Umbilical cord (tissue), 2 donors: ENCODE results near the gene CDC34. TPM values are rescaled to one million over a fixed set of nuclear protein-coding genes. Genes with fewer than 3 reads are reported as not detected.
A peak's percentile ranks its signal among the peaks of the same experiment; 100 is the strongest.

Experiments used
- DNase-seq: peaks from one replicate; pipeline ENCODE4 v3.0.0-alpha.2; 2015; ENCODE audit warnings: low spot score
- total RNA-seq: library from RNA; depleted of rRNA; stranded (reverse); fragments of >200 nt; gene quantifications from one replicate; pipeline ENCODE4 v1.2.3, GENCODE V29; 2014; ENCODE audit warnings: low replicate concordance; ENCODE audit not compliant: insufficient read depth

The CDC34 gene
- total RNA-seq, 1 donor from 2014 or later = 74.9 TPM

DNA sequence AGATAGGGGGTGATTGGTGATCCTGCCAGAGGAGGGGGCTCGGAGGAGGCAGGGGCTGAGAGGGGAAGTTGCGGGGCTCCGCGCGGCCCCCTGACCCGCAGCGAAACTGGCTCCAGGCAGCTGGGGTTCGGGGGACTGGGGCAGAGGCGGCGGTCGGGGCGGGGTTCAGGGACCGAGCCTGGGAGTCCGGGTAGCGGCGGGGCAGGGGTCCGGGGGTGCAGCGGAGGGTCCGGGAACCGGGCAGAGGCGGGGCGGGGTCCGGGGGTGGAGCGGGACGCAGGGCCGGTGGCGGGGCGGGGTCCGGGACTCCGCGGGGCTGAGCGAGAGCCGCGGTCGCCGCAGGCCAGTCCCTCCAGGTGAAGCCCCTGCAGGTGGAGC, 34.1 kb upstream of the CDC34 start:
- DNase-seq = no peak

DNA sequence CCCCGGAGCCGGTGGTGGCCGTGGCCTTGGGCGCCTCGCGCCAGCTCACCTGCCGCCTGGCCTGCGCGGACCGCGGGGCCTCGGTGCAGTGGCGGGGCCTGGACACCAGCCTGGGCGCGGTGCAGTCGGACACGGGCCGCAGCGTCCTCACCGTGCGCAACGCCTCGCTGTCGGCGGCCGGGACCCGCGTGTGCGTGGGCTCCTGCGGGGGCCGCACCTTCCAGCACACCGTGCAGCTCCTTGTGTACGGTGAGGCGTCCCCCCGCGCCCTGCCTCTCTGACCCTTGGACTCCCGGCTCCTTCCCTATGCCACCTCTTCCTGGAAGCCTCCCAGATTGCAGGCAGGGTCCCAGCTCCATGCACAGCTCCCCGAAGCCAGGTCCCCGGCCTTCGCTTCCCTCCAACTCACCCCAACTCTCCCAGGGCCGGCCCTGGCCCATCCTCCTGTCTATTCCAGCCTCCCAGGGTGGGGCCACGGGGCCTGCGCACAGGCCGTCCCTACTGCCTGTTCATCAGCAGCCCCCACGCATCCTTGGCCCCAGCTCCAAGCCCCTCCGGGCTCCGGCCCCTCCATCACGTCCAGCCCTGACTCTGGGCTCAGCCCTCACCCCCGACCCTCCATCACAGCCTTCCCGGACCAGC, 33.6 kb upstream of the CDC34 start:
- DNase-seq = no peak

DNA sequence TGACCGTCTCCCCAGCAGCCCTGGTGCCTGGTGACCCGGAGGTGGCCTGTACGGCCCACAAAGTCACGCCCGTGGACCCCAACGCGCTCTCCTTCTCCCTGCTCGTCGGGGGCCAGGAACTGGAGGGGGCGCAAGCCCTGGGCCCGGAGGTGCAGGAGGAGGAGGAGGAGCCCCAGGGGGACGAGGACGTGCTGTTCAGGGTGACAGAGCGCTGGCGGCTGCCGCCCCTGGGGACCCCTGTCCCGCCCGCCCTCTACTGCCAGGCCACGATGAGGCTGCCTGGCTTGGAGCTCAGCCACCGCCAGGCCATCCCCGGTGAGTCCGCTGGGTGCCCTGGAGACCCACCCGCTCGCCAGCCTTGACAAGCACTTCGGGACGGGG, 33.1 kb upstream of the CDC34 start:
- no peak for DNase-seq

DNA sequence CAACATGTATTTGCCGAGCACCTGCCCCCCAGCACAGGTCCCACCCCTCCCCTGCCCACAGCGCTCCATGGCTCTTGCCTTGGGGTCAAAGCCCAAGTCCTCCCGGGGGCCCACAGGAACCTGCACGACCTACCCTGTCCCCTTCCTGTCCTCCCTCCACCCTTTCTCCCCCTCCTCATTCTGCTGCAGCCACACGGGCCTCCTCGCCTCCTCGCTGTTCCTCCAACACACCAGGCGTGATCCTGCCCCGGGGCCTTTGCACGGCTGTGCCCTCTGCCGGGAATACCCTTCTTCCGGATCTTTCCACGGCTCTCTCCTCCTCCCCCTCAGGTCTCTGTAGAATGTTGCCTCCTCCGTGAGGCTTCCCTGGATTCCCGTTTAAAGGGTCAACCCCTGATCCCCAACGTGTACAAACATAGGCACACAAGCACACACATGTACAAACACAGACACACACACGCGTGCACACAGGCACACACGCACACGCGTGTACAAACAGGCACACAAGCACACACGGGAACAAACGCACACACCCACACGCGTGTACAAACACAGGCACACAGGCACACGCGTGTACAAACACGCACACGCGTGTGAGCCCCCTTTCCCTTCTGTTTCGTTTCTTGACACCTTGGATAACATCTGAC, 32.5 kb upstream of the CDC34 start:
- DNase-seq = no peak

DNA sequence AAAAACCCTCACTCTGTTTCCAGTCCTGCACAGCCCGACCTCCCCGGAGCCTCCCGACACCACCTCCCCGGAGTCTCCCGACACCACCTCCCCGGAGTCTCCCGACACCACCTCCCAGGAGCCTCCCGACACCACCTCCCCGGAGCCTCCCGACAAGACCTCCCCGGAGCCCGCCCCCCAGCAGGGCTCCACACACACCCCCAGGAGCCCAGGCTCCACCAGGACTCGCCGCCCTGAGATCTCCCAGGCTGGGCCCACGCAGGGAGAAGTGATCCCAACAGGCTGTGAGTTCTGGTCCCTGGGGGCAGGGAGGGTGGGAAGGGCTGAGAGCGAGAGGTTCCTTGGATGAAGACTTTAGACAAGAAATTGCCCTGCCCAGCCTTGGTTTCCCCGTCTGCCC, 29.9 kb upstream of the CDC34 start:
- no peak for DNase-seq

DNA sequence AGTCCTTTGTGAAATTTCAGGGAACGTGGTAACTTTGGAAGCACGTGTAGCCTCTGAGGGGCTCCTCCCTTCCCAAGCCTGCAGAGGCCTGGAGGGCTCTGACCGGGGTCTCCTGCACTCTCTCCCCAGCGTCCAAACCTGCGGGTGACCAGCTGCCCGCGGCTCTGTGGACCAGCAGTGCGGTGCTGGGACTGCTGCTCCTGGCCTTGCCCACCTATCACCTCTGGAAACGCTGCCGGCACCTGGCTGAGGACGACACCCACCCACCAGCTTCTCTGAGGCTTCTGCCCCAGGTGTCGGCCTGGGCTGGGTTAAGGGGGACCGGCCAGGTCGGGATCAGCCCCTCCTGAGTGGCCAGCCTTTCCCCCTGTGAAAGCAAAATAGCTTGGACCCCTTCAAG, 26.9 kb upstream of the CDC34 start:
- DNase-seq = no peak

DNA sequence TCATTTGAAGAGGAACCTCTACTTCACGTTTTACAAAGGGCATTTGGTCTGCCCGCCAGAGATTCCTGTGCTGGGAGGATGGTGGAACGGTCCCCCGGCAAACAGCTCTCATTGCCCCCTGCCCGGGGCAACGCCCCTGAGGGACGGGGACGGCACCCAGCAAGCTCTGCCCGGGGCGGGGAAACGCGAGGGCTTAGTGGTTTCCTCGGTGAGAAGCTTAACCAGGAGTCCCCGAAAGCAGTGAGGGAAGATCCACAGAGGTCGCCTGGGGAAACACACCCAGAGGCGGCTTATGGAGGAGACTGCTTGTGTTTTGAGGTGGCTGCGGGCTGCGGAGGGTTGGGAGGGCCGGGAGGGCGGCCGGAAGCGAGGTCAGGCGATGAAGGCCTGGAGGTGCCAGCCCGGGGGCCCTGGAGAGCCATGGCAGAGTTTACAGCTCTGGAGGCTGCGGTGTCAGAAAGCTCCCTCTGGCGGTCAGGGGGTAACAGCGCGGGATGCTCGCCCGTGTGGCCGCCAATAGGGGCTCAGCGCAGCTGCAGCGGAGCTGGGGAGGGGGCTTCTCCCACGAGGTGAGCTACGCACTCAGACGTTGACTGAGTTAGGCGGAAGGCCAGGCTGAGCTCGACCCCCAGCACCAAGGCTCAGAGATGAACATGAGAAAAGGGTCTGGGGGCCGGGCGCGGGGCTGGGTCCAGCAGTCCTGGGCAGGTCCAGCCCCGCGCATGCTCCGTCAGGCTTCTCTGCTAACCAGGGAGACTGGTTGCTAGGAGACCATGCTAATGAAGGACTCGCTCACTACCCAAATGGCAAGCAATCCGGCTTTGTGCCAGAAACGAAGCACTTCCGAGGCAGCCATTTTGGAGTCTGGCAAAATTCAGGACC, 24.9 kb upstream of the CDC34 start:
- peak; percentile 100 for DNase-seq

DNA sequence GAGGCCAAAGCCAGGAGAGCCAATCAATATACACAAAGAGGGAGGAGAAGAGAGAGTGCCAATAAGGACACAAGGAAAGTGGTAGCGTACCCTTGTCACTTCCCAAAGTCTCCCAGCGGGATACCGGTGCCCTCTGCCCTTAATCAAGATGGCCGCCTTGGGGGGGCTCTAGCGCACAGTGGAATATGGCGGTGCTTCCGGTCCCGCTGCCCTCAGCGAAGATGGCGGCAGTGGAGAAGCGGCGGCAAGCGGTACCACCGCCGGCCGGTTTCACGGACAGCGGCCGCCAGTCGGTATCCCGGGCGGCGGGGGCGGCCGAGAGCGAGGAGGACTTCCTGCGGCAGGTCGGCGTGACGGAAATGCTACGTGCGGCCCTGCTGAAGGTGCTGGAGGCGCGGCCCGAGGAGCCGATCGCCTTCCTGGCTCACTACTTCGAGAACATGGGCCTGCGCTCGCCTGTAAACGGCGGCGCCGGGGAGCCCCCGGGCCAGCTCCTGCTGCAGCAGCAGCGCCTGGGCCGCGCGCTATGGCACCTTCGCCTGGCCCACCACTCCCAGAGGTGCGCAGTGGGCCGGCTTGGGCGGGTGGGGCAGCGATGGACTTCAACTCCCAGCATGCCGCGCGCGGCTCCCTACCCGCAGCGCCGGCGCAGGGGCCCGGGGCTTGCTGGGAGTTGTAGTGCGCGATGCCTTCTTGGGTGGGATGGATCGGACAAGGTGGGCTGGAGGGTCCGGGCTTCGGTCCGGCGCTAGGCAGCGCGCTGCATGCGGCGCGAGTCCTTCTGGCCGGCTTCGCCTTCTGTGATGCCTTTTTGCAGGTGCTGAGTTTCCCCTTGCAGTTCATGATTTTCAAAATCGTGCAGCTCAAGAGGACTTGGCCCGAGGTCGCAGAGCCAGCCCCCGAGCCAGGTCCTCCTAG, 24.0 kb upstream of the CDC34 start, which contains the start of gene TPGS1:
TPGS1 (plus strand) TSS at position 212 of the 918 bp plus-strand sequence; CDS start at position 222, 10 bp downstream.
- peak; percentile 85 for DNase-seq

DNA sequence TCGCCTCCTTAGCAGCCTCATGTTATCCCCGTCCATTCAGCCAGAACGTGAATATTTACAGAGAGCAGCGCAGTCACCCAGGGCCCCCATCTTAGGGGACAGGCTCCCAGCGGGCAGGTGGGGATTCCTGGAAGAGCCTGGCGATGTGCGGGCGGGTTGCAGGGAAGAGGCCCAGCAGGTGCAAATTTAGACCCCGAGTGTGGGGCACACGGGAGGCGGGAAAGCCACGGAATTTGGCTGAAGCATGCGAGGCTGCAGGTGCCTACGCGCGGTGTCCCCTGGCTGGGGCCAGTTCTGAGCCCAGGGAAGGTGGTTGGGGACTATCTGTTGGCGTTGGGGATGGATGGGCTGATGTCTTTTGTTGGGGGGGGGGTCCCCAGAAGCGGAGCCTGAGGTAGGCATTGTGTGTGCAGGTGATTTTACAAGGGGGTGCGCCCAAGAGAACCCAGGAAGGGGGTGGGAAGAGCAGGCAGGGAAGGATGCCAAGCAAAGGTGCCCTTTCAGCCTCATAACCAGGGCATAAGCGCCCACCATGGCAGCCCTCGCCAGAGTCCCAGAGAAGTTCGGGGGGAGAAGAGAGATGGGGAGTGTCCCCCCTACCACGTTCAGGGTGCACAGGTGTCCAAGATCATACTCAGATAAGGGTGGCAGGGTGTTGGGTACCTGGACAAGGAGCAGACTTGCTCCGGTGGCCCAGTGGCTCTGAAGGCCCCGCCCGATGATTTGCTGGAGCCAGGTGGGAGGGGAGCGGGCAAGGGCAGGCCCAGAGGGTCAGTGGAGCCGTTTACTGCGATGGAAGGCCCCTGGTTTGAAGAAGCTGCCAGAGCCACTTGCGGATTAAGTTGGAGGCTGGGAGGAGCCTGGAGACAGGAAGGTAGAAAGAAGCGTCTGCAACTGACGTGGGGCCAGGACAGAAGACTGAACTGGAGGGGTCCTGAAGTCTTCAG, 23.1 kb upstream of the CDC34 start:
- no peak for DNase-seq

DNA sequence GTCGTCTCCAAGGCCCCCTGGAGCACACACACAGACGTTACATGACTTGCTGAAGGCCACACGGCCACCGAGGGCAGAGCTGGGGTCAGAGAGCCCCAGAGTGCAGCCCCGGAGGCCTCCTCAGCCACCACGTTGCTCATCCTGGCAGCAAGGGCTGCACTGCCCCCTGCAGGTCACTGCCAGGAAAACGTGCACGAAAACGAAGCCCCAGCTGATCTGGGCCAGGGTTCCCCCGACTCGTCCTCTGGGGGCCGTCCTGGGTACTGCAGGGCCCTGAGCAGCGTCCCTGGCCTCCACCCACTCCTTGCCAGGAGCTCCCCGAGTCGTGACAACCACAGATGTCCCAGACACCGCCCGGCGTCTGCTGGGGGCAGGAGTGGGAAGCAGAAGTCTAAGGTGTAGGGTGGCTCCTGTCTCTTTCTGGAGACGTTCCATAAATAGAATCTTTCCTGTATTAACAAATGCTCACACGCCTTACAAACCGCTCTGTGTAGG, 20.9 kb upstream of the CDC34 start:
- DNase-seq = peak; percentile 86

DNA sequence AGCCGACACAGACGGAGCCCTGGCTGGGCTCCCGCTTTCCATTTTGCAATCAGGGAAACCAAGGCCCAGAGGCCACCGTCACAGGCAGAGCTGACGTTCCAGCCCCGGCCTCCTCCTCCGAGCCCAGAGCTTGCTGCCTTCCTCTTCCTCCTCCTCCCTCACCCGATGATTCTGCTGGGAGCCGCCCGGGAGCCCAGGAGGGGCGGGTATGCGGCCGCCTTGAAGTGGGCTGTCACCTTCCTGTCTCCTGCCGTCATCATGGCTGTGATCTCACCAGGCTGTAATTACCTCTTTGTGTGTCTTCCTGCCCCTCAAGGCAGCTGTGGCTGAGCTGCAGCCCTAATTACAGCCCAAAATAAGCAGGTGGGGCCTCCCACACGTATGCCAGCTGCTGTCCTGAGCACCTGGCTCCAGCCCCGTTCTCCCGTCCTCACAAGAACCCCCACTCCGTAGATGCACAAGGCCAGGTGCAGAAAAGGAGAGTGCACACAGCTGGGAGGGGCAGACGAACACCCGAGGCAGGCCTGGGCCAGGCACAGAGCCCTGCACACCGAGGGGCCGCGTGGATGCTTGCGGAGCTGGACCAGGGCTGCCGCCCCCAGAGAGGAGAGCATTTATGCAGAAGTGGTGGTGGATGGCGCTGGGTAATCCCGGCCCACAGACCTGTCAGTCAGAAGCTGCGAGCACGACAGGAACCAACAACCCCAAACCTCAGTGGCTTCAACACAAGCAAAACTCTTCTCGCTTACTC, 20.3 kb upstream of the CDC34 start:
- peak; percentile 71 for DNase-seq

DNA sequence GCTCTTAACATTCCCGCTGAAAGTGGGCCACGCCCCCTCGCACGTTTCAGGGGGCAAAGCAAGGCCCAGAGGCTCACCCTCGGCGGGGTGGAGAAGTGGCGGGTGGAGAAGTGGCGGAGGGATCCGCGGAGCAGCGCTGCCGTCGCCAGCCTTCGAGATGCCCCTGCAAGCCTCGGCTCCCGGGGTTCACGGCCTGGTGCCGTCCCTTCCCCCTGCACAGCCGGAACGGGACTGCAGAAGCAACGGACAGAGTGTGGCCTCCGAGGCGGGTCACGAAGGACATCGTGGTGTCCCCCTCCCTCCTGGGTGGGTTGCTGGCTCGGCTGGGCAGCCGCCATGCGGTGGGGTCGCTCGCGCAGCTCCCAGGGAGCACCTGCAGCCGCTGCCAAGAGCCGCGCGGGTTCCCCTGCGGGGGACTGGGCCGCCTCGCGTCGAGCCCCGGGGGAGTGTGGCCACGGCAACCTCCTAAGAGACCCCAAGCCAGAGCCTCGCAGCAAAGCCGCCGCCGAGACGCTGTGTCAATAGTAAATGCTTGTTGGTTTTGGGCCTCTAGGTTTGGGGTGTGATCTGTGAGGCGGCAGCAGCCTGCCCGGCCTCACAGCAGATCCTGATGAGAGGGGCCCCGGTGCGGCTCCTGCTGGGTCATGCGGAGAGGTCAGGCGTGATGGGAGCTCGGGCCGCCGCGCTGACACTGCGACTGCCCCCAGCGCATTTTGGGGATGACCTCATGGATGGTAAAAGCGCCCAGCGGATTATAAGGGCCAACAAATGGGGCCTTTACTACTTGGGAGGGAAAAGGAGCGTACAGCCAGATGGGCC, 18.8 kb upstream of the CDC34 start:
- peak; percentile 61 for DNase-seq

DNA sequence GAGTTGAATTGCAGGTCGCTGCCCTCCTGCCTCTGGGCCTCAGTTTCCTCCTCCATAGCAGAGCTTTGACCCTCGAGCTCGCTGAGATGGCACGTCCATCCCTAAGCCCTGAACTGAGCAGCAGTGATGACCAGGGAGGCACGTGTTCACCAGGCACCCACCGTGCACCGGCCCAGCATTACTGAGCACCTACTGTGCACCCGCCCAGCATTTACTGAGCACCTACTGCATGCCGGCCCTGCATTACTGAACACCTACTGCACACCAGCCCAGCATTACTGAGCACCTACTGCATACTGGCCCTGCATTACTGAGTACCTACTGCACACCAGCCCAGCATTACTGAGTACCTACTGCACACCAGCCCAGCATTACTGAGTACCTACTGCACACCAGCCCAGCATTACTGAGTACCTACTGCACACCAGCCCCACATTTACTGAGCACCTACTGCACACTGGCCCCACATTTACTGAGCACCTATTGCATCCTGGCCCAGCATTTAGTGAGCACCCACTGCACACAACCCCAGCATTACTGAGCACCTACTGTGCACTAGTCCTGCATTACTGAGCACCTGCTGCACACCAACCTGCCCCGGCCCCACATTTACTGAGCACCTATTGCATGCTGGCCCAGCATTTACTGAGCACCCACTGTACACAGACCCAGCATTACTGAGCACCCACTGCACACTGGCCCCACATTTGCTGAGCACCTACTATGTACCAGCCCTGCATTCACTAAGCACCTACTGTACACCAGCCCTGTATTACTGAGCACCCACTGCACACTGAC, 18.0 kb upstream of the CDC34 start:
- DNase-seq = no peak

DNA sequence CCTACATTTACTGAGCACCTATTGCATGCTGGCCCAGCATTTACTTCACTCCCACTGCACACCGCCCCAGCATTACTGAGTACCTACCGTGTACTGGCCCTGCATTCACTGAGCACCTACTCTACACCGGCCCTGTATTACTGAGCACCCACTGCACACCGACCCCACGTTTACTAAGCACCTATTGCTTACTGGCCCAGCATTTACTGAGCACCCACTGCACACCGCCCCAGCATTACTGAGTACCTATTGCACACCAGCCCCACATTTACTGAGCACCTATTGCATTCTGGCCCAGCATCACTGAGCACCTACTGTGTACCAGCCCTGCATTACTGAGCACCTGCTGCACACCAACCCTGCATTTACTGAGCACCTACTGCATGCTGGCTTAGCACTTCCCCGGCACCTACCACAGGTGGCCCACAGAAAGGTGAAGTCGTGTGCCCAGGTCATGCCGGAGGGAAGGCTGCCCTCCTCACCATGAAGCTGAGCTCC, 17.3 kb upstream of the CDC34 start:
- DNase-seq = no peak

DNA sequence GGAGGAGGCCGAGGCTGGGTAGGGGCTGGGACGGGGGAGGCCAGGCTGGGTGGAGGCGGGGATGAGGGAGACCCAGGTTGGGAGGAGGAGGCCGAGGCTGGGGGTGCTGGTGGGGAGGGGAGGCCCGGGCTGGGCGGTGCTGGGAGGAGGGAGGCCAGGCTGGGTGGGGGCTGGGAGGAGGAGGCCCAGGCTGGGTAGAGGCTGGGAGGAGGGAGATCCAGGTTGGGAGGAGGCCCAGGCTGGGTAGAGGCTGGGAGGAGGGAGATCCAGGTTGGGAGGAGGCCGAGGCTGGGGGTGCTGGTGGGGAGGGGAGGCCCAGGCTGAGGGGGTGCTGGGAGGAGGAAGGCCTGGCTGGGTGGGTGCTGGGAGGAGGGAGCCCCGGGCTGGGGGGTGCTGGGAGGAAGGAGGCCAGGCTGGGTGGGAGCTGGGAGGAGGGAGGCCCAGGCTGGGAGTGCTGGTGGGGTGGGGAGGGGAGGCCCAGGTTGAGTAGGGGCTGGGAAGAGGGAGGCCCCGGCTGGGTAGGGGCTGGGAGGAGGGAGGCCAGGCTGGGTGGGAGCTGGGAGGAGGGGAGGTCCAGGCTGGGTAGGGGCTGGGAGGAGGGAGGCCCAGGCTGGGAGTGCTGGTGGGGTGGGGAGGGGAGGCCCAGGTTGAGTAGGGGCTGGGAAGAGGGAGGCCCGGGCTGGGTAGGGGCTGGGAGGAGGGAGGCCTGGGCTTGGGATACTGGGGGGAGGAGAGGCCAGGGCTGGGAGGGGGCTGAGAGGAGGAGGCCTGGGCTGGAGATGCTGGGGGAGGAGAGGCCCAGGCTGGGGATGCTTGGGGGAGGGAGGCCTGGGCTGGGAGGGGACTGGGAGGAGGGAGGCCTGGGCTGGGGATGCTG, 13.6 kb upstream of the CDC34 start:
- DNase-seq = peak; percentile 95

DNA sequence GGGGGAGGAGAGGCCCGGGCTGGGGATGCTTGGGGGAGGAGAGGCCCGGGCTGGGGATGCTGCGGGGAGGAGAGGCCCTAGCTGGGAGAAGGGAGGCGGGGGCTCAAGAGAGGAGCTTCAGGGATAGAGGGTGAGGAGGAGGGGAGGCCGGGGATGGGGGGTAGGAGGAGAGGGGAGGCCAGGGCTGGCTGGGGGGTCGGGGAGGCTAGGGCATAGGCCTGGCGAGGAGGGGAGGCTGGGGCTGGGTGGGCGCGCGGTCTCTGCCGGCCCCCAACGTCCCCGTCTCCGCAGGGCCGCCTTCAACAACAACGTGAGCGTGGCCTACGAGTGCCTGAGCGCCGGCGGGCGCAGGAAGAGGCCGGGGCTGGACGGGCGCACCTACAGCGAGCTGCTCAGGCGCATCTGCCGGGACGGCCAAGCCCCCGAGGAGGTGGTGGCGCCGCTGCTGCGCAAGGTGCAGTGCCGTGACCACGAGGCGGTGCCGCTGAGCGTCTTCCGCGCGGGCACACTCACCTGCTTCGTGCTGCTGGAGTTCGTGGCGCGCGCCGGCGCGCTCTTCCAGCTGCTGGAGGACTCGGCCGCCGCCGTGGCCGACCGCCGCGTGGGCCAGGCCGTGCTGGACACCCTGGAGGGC, 12.8 kb upstream of the CDC34 start:
- DNase-seq = peak; percentile 37
